Measurements from ENCODE around the gene TEX26.

TEX26 gene

DNA sequence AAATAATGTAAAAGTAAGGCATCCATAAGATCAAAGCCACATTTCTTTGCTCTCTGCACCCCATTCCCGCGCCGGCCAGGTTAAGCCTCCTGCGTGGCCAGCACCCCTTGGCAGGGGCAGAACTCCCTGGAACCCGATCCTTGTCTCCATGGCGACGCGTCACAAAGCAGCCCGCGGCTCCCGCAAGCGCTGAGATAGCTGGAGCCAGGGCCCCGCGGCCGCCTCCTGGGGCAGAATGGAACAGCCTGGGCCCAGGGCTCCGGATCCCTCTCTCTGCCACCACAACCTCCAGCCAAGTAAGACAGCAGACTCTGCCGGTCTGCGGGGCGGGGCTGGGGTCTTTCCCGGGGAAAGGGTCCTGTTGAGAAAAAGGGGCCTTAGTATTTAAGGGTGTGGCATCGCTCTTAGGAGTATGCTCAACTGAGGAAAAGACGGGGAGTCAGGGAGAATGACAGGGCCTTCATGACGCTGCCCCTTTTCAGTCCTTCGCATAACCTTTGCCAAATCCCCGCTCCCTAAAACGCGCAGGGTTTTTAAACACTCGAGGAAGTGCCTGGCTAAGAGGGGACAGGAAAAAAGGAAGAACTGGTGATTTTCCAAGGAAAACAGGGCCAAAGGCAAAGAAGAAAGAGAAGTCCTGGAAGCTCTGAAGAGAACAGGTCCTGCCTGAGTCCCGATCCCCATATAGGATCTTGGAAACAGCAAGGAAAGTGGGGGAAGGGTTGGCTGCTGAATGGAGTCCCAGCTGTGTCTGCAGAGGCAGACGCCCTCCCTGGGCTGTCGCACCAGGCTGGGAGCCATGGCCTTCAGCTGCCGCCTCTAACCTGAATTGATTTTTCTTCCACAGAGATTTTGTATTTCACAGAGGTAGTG, at the start of gene TEX26:
TSS of gene TEX26 (plus strand) at position 176 of the 873 bp plus-strand sequence. CDS start at position 236, 60 bp downstream.
- DNase-seq (ENCODE audit: low spot score), result no peak
- TF ChIP-seq, protein P1, sequence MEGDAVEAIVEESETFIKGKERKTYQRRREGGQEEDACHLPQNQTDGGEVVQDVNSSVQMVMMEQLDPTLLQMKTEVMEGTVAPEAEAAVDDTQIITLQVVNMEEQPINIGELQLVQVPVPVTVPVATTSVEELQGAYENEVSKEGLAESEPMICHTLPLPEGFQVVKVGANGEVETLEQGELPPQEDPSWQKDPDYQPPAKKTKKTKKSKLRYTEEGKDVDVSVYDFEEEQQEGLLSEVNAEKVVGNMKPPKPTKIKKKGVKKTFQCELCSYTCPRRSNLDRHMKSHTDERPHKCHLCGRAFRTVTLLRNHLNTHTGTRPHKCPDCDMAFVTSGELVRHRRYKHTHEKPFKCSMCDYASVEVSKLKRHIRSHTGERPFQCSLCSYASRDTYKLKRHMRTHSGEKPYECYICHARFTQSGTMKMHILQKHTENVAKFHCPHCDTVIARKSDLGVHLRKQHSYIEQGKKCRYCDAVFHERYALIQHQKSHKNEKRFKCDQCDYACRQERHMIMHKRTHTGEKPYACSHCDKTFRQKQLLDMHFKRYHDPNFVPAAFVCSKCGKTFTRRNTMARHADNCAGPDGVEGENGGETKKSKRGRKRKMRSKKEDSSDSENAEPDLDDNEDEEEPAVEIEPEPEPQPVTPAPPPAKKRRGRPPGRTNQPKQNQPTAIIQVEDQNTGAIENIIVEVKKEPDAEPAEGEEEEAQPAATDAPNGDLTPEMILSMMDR (IDR thresholded peaks at IDR 0.05), result no peak
- H3K27ac ChIP-seq, result no peak within 1 kb of the TSS
- H3K4me3 ChIP-seq, result peak within 1 kb of the TSS; percentile 33

DNA sequence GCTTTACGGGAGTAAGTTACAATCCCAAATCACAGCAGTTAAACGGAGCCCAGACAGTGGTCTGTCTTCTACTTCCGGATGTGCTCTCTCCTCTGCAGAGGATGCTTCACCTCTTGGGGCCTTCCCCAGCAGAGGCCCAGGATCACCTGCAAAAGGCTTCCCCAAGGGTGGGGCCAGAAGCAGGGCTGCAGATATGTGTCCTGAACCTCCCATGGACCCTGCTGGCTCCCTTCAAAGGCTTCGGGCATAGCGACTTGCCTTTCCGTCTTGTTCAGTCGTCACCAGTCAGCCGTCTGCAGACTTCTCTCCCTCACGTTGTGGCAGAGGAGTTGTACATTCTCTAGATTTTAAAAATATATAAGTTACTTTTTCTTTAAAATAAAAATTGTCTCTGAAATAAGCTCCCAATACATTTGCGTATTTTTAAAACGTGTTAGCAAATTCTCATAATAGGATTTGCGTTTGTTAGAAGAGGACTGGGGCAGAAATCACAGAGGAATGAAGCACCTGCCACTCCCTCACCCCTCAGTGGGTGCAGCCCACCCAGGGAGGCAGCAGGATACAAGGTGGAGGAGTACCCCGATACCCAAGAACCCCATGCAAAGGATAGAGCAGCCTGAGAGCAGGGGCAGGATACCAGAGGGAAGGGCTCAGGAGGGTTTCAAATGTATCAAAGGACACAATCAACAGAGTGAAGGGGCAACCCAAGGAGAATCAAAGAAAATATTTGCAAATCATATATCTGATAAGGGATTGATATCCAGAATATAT, 49.3 kb upstream of the TEX26 start:
- H3K27ac ChIP-seq, result no peak overlapping the region
- DNase-seq (ENCODE audit: low spot score), result peak; percentile 70
- no peak overlapping the region for H3K4me3 ChIP-seq
- TF ChIP-seq, protein P1 (IDR thresholded peaks at IDR 0.05), result no peak

GRCh38 chr13:30884543-30884942, 47.9 kb upstream of the TEX26 start:
- TF ChIP-seq, protein P1 (IDR thresholded peaks at IDR 0.05), result no peak
- Histone ChIP-seq H3K27ac (no peak overlapping the region), H3K4me3 (no peak overlapping the region)
- DNase-seq (ENCODE audit: low spot score), result peak; percentile 14

DNA sequence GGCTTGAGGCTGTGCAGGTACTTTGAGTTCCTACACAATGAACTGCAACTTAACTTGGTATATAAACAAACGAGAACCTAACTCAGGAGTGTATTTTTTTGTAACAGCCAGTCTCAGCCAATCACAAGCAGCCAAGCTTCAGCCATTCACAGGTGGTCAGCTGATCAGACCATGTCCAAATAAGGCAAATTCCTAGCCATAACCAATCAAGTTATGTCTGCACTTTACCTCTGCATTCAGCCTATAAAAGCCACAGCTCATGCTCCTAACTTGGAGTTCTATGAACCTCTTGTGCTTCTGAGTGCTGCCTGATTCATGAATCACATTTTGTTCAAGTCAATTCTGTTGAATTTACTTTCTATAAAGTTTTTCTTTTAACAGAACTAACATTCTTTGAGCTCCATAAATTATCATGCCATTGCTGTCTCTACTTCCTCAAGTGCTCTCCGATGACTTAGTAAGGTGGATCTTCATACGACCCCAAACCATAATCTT, 43.2 kb upstream of the TEX26 start:
- Histone ChIP-seq H3K27ac (no peak overlapping the region), H3K4me3 (no peak overlapping the region)
- TF ChIP-seq, protein P1 (IDR thresholded peaks at IDR 0.05), result no peak
- DNase-seq (ENCODE audit: low spot score), result no peak

GRCh38 chr13:30892966-30893365, 39.5 kb upstream of the TEX26 start:
- TF ChIP-seq, protein P1 (IDR thresholded peaks at IDR 0.05), result no peak
- DNase-seq (ENCODE audit: low spot score), result peak; percentile 76
- no peak overlapping the region for H3K4me3 ChIP-seq
- H3K27ac ChIP-seq, result no peak overlapping the region

GRCh38 chr13:30895773-30896172, 36.7 kb upstream of the TEX26 start:
- TF ChIP-seq, protein P1 (IDR thresholded peaks at IDR 0.05), result no peak
- H3K4me3 ChIP-seq, result no peak overlapping the region
- H3K27ac ChIP-seq, result peak overlapping the region; percentile 83 to 90
- peak; percentile 92 for DNase-seq (ENCODE audit: low spot score)
